ENCODE data around the gene ADAMTS18. TPM values are rescaled to one million over a fixed set of nuclear protein-coding genes. Genes with fewer than 3 reads are reported as not detected.

Gene ADAMTS18
- total RNA-seq, 1 experiment from 2014 or later = not detected

GRCh38 chr16:77353587-77354263, 81.1 kb downstream of the ADAMTS18 start:
- no peaks in the 10 kb centered on the region for H3K9me2 ChIP-seq (replicated peaks; ENCODE audit: low read length)
- no TSS peak for BruUV-seq (replicated peaks)
- H3F3A ChIP-seq (ENCODE audit: low read length, unreplicated experiment) = no peaks in the 10 kb centered on the region
- POLR2A ChIA-PET (ENCODE audit: unreplicated experiment) = no interaction called here
- no peak overlapping the region for H3K9ac ChIP-seq (ENCODE audit: low read length)
- H3K4me1 ChIP-seq (ENCODE audit: insufficient read depth, low read length) = peaks cover 8% of the 10 kb centered on the region
- no peak overlapping the region for H3K4me3 ChIP-seq (ENCODE audit: low read length)
- CTCF ChIA-PET = no interaction called here
- DNase-seq (peak; percentile 29), ATAC-seq (no peak)
- H3K36me3 ChIP-seq (ENCODE audit: low read depth, low read length) = no peaks in the 10 kb centered on the region
- H3K9me3 ChIP-seq (ENCODE audit: low read length) = no peaks in the 10 kb centered on the region
- H3K27me3 ChIP-seq (ENCODE audit: low read length) = peaks cover 22% of the 10 kb centered on the region
- no peak overlapping the region for H3K27ac ChIP-seq (ENCODE audit: low read length)
- intact Hi-C loops (cut with micrococcal nuclease) = no loop called here
- no peaks in the 10 kb centered on the region for H3K79me2 ChIP-seq (ENCODE audit: low read length)
- no peak overlapping the region for H3K4me2 ChIP-seq (ENCODE audit: low read length)
- H2AFZ ChIP-seq (ENCODE audit: low read length) = no peak overlapping the region
- H4K20me1 ChIP-seq (ENCODE audit: low read length) = no peaks in the 10 kb centered on the region
- no peak for TF ChIP-seq EZH2 (IDR thresholded peaks at IDR 0.05; ENCODE audit: low read length, unreplicated experiment)
- no peak for TF ChIP-seq CTCF (conservative IDR thresholded peaks at IDR 0.05; ENCODE audit: low read depth, low read length)
- no peak for TF ChIP-seq EZH2phosphoT487 (IDR thresholded peaks at IDR 0.05; ENCODE audit: borderline replicate concordance, low read length)

GRCh38 chr16:77344341-77344740, 90.5 kb downstream of the ADAMTS18 start:
- no peak overlapping the region for H2AFZ ChIP-seq (ENCODE audit: low read length)
- no peaks in the 10 kb centered on the region for H3K4me1 ChIP-seq (ENCODE audit: insufficient read depth, low read length)
- no TSS peak for BruUV-seq (replicated peaks)
- H3K9ac ChIP-seq (ENCODE audit: low read length) = no peak overlapping the region
- no peaks in the 10 kb centered on the region for H3K9me2 ChIP-seq (replicated peaks; ENCODE audit: low read length)
- H3K27me3 ChIP-seq (ENCODE audit: low read length) = peaks cover 12% of the 10 kb centered on the region; the same call in 1 of the 2 replicates
- POLR2A ChIA-PET (ENCODE audit: unreplicated experiment) = no interaction called here
- no peak overlapping the region for H3K27ac ChIP-seq (ENCODE audit: low read length)
- no peaks in the 10 kb centered on the region for H3K36me3 ChIP-seq (ENCODE audit: low read depth, low read length)
- H4K20me1 ChIP-seq (ENCODE audit: low read length) = no peaks in the 10 kb centered on the region
- no peaks in the 10 kb centered on the region for H3F3A ChIP-seq (ENCODE audit: low read length, unreplicated experiment)
- H3K9me3 ChIP-seq (ENCODE audit: low read length) = no peaks in the 10 kb centered on the region
- intact Hi-C loops (cut with micrococcal nuclease) = no loop called here
- CTCF ChIA-PET = no interaction called here
- H3K79me2 ChIP-seq (ENCODE audit: low read length) = no peaks in the 10 kb centered on the region
- ATAC-seq (no peak), DNase-seq (peak; percentile 34)
- no peak overlapping the region for H3K4me2 ChIP-seq (ENCODE audit: low read length)
- H3K4me3 ChIP-seq (ENCODE audit: low read length) = no peak overlapping the region
- no peak for TF ChIP-seq CTCF (conservative IDR thresholded peaks at IDR 0.05; ENCODE audit: low read depth, low read length)
- no peak for TF ChIP-seq EZH2 (IDR thresholded peaks at IDR 0.05; ENCODE audit: low read length, unreplicated experiment)
- no peak for TF ChIP-seq EZH2phosphoT487 (IDR thresholded peaks at IDR 0.05; ENCODE audit: borderline replicate concordance, low read length)

GRCh38 chr16:77336637-77337036, 98.2 kb downstream of the ADAMTS18 start:
- Histone ChIP-seq H3K9me3 (ENCODE audit: low read length) (no peaks in the 10 kb centered on the region), H3K27me3 (ENCODE audit: low read length) (0 out of 2 replicates have a peak, but pooled peaks cover 6% of the 10 kb centered on the region), H3K4me3 (ENCODE audit: low read length) (no peak overlapping the region), H2AFZ (ENCODE audit: low read length) (no peak overlapping the region), H3K27ac (ENCODE audit: low read length) (no peak overlapping the region), H3K9ac (ENCODE audit: low read length) (no peak overlapping the region), H3K9me2 (replicated peaks; ENCODE audit: low read length) (no peaks in the 10 kb centered on the region), H4K20me1 (ENCODE audit: low read length) (no peaks in the 10 kb centered on the region), H3K79me2 (ENCODE audit: low read length) (no peaks in the 10 kb centered on the region), H3K4me2 (ENCODE audit: low read length) (no peak overlapping the region), H3F3A (ENCODE audit: low read length, unreplicated experiment) (no peaks in the 10 kb centered on the region), H3K4me1 (ENCODE audit: insufficient read depth, low read length) (no peaks in the 10 kb centered on the region), H3K36me3 (ENCODE audit: low read depth, low read length) (no peaks in the 10 kb centered on the region)
- POLR2A ChIA-PET (ENCODE audit: unreplicated experiment) = no interaction called here
- CTCF ChIA-PET = no interaction called here
- no peak for TF ChIP-seq EZH2phosphoT487 (IDR thresholded peaks at IDR 0.05; ENCODE audit: borderline replicate concordance, low read length)
- TF ChIP-seq CTCF (conservative IDR thresholded peaks at IDR 0.05; ENCODE audit: low read depth, low read length) = no peak
- TF ChIP-seq EZH2 (IDR thresholded peaks at IDR 0.05; ENCODE audit: low read length, unreplicated experiment) = no peak
- ATAC-seq = no peak
- BruUV-seq (replicated peaks) = no TSS peak
- no peak for DNase-seq
- intact Hi-C loops (cut with micrococcal nuclease) = no loop called here
